Measurements from ENCODE around the gene TIGD3. TPM values are rescaled to one million over a fixed set of nuclear protein-coding genes. Genes with fewer than 3 reads are reported as not detected.

TIGD3 gene
- polyA plus RNA-seq, 1 donor = 0.34 TPM

Other genes with a start within 250 kb of the TIGD3 start
- gene TM7SF2, start 242.9 kb upstream of the TIGD3 start, polyA plus RNA-seq (ENCODE audit: insufficient read length) = 16.4 TPM
- gene ZNHIT2, start 237.1 kb upstream of the TIGD3 start, polyA plus RNA-seq (ENCODE audit: insufficient read length) = 4.3 TPM
- gene FAU, start 232.6 kb upstream of the TIGD3 start, polyA plus RNA-seq (ENCODE audit: insufficient read length) = 1,074 TPM
- gene MRPL49, start 232.4 kb upstream of the TIGD3 start, polyA plus RNA-seq (ENCODE audit: insufficient read length) = 24.2 TPM
- gene SYVN1, start 220.2 kb upstream of the TIGD3 start, polyA plus RNA-seq (ENCODE audit: insufficient read length) = 38.2 TPM
- gene SPDYC, start 184.5 kb upstream of the TIGD3 start, polyA plus RNA-seq (ENCODE audit: insufficient read length) = not detected
- 73.1 TPM for gene CAPN1, start 172.8 kb upstream of the TIGD3 start, polyA plus RNA-seq (ENCODE audit: insufficient read length)
- 28.8 TPM for gene POLA2, start 92.8 kb upstream of the TIGD3 start, polyA plus RNA-seq (ENCODE audit: insufficient read length)
- 32.5 TPM for gene CDC42EP2, start 39.9 kb upstream of the TIGD3 start, polyA plus RNA-seq (ENCODE audit: insufficient read length)
- gene DPF2, start 20.9 kb upstream of the TIGD3 start, polyA plus RNA-seq (ENCODE audit: insufficient read length) = 42.2 TPM
- 5.7 TPM for gene SLC25A45, start 27.9 kb downstream of the TIGD3 start, polyA plus RNA-seq (ENCODE audit: insufficient read length)
- gene FRMD8, start 31.9 kb downstream of the TIGD3 start, polyA plus RNA-seq (ENCODE audit: insufficient read length) = 8.9 TPM
- 94.1 TPM for gene NEAT1, start 68.0 kb downstream of the TIGD3 start, polyA plus RNA-seq (ENCODE audit: insufficient read length)
- 200 TPM for gene MALAT1, start 144.3 kb downstream of the TIGD3 start, polyA plus RNA-seq (ENCODE audit: insufficient read length)
- 43.6 TPM for gene SCYL1, start 170.3 kb downstream of the TIGD3 start, polyA plus RNA-seq (ENCODE audit: insufficient read length)
- 131 TPM for gene LTBP3, start 203.6 kb downstream of the TIGD3 start, polyA plus RNA-seq (ENCODE audit: insufficient read length)
- 53.9 TPM for gene ZNRD2, start 215.7 kb downstream of the TIGD3 start, polyA plus RNA-seq (ENCODE audit: insufficient read length)
- gene FAM89B, start 217.8 kb downstream of the TIGD3 start, polyA plus RNA-seq (ENCODE audit: insufficient read length) = 37.3 TPM
- gene EHBP1L1, start 221.3 kb downstream of the TIGD3 start, polyA plus RNA-seq (ENCODE audit: insufficient read length) = 355 TPM
- gene KCNK7, start 241.0 kb downstream of the TIGD3 start, polyA plus RNA-seq (ENCODE audit: insufficient read length) = 1.4 TPM

Measured in forelimb muscle (tissue), 1 donor.